ENCODE measurements around the gene SNAP29.

The SNAP29 gene

DNA sequence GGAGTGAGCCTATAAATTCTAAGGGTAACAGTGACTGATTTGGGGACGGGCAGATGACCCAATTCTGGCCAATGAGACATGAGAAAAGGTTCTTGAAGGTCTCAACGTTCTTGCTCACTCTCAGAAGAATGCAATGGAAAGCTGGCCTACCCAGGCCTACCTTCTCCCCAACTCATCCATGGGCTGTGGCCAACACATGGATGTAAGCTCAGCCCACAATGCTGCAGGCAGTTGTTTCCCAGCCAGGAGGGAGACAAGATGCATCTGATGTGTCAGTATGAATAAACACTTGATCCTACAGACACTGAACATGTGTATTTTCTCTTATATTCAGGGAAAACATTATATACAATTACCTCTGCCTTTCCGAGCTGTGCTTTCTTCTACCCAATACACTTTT, 24.6 kb upstream of the SNAP29 start:
- peak; percentile 67 for ATAC-seq
- TF ChIP-seq ARNTL (CRISPR knock-in tag; IDR thresholded peaks at IDR 0.05; ENCODE audit: borderline replicate concordance, low read depth), result no peak
- no peak for TF ChIP-seq GLIS3 (CRISPR knock-in tag; IDR thresholded peaks at IDR 0.05)
- TF ChIP-seq, protein P1, sequence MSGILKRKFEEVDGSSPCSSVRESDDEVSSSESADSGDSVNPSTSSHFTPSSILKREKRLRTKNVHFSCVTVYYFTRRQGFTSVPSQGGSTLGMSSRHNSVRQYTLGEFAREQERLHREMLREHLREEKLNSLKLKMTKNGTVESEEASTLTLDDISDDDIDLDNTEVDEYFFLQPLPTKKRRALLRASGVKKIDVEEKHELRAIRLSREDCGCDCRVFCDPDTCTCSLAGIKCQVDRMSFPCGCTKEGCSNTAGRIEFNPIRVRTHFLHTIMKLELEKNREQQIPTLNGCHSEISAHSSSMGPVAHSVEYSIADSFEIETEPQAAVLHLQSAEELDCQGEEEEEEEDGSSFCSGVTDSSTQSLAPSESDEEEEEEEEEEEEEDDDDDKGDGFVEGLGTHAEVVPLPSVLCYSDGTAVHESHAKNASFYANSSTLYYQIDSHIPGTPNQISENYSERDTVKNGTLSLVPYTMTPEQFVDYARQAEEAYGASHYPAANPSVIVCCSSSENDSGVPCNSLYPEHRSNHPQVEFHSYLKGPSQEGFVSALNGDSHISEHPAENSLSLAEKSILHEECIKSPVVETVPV (CRISPR knock-in tag; IDR thresholded peaks at IDR 0.05), result no peak
- TF ChIP-seq ESRRG (CRISPR knock-in tag; IDR thresholded peaks at IDR 0.05), result no peak
- TF ChIP-seq TCF4 (CRISPR knock-in tag; IDR thresholded peaks at IDR 0.05; ENCODE audit: borderline replicate concordance), result no peak
- TF ChIP-seq ZNF70 (CRISPR knock-in tag; IDR thresholded peaks at IDR 0.05), result no peak
- TF ChIP-seq ZNF8 (CRISPR knock-in tag; IDR thresholded peaks at IDR 0.05), result no peak
- no peak for TF ChIP-seq PPARA (CRISPR knock-in tag; IDR thresholded peaks at IDR 0.05; ENCODE audit: borderline replicate concordance)
- no peak for TF ChIP-seq BACH2 (CRISPR knock-in tag; IDR thresholded peaks at IDR 0.05; ENCODE audit: borderline replicate concordance)
- TF ChIP-seq ISL1 (CRISPR knock-in tag; IDR thresholded peaks at IDR 0.05), result no peak
- no peak for TF ChIP-seq ZC3H10 (CRISPR knock-in tag; IDR thresholded peaks at IDR 0.05)
- TF ChIP-seq, protein P2, sequence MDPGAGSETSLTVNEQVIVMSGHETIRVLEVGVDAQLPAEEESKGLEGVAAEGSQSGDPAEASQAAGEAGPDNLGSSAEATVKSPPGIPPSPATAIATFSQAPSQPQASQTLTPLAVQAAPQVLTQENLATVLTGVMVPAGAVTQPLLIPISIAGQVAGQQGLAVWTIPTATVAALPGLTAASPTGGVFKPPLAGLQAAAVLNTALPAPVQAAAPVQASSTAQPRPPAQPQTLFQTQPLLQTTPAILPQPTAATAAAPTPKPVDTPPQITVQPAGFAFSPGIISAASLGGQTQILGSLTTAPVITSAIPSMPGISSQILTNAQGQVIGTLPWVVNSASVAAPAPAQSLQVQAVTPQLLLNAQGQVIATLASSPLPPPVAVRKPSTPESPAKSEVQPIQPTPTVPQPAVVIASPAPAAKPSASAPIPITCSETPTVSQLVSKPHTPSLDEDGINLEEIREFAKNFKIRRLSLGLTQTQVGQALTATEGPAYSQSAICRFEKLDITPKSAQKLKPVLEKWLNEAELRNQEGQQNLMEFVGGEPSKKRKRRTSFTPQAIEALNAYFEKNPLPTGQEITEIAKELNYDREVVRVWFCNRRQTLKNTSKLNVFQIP (CRISPR knock-in tag; IDR thresholded peaks at IDR 0.05; ENCODE audit: borderline replicate concordance, low read depth), result no peak
- TF ChIP-seq, protein P3, sequence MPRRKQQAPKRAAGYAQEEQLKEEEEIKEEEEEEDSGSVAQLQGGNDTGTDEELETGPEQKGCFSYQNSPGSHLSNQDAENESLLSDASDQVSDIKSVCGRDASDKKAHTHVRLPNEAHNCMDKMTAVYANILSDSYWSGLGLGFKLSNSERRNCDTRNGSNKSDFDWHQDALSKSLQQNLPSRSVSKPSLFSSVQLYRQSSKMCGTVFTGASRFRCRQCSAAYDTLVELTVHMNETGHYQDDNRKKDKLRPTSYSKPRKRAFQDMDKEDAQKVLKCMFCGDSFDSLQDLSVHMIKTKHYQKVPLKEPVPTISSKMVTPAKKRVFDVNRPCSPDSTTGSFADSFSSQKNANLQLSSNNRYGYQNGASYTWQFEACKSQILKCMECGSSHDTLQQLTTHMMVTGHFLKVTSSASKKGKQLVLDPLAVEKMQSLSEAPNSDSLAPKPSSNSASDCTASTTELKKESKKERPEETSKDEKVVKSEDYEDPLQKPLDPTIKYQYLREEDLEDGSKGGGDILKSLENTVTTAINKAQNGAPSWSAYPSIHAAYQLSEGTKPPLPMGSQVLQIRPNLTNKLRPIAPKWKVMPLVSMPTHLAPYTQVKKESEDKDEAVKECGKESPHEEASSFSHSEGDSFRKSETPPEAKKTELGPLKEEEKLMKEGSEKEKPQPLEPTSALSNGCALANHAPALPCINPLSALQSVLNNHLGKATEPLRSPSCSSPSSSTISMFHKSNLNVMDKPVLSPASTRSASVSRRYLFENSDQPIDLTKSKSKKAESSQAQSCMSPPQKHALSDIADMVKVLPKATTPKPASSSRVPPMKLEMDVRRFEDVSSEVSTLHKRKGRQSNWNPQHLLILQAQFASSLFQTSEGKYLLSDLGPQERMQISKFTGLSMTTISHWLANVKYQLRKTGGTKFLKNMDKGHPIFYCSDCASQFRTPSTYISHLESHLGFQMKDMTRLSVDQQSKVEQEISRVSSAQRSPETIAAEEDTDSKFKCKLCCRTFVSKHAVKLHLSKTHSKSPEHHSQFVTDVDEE (CRISPR knock-in tag; IDR thresholded peaks at IDR 0.05), result no peak
- no peak for TF ChIP-seq OSR1 (CRISPR knock-in tag; IDR thresholded peaks at IDR 0.05)
- no peak for TF ChIP-seq RARB (CRISPR knock-in tag; IDR thresholded peaks at IDR 0.05)
- no peak for TF ChIP-seq SNAI2 (CRISPR knock-in tag; IDR thresholded peaks at IDR 0.05)
- TF ChIP-seq ZFP3 (CRISPR knock-in tag; IDR thresholded peaks at IDR 0.05), result no peak
- TF ChIP-seq, protein P4, sequence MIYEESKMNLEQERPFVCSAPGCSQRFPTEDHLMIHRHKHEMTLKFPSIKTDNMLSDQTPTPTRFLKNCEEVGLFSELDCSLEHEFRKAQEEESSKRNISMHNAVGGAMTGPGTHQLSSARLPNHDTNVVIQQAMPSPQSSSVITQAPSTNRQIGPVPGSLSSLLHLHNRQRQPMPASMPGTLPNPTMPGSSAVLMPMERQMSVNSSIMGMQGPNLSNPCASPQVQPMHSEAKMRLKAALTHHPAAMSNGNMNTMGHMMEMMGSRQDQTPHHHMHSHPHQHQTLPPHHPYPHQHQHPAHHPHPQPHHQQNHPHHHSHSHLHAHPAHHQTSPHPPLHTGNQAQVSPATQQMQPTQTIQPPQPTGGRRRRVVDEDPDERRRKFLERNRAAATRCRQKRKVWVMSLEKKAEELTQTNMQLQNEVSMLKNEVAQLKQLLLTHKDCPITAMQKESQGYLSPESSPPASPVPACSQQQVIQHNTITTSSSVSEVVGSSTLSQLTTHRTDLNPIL (CRISPR knock-in tag; IDR thresholded peaks at IDR 0.05; ENCODE audit: low read depth), result no peak

DNA sequence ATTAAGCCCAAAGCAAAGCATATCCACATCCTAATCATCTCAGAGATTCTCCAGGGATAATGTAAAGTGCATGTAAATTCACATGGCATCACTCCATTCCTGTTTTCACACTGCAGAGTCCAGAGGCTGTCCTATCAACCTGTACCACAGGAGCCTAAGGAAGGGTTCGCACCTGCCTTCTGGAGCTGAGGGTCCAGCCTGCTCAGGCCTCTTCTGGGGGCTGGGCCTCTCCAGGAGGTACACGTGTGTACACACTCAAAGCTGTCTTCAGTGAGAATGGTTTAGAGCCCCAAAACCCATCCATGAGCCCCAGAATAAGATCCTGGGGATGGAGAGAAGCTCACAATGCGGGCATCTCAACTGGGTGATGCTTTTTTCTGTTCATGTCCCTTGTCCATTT, 24.1 kb upstream of the SNAP29 start:
- ATAC-seq, result no peak; the same call in 2 of the 3 replicates
- TF ChIP-seq OSR1 (CRISPR knock-in tag; IDR thresholded peaks at IDR 0.05) (no peak), ZNF70 (CRISPR knock-in tag; IDR thresholded peaks at IDR 0.05) (no peak), BACH2 (CRISPR knock-in tag; IDR thresholded peaks at IDR 0.05; ENCODE audit: borderline replicate concordance) (no peak), GLIS3 (CRISPR knock-in tag; IDR thresholded peaks at IDR 0.05) (no peak), ZC3H10 (CRISPR knock-in tag; IDR thresholded peaks at IDR 0.05) (no peak), RARB (CRISPR knock-in tag; IDR thresholded peaks at IDR 0.05) (no peak), CSDC2 (CRISPR knock-in tag; IDR thresholded peaks at IDR 0.05) (no peak), TOX (CRISPR knock-in tag; IDR thresholded peaks at IDR 0.05; ENCODE audit: borderline replicate concordance) (no peak), ARNTL (CRISPR knock-in tag; IDR thresholded peaks at IDR 0.05; ENCODE audit: borderline replicate concordance, low read depth) (no peak)
- TF ChIP-seq, protein P2 (CRISPR knock-in tag; IDR thresholded peaks at IDR 0.05; ENCODE audit: borderline replicate concordance, low read depth), result no peak
- TF ChIP-seq, protein P4 (CRISPR knock-in tag; IDR thresholded peaks at IDR 0.05; ENCODE audit: low read depth), result no peak
